Measurements from ENCODE around the gene HOXB9.
A peak's percentile ranks its signal among the peaks of the same experiment; 100 is the strongest.

HOXB9 gene

GRCh38 chr17:48596000-48596734, 30.0 kb downstream of the HOXB9 start:
- no peak for DNase-seq

GRCh38 chr17:48595278-48595999, 30.7 kb downstream of the HOXB9 start:
- no peak for DNase-seq

GRCh38 chr17:48594538-48595277, 31.4 kb downstream of the HOXB9 start:
- no peak for DNase-seq

GRCh38 chr17:48593840-48594537, 32.2 kb downstream of the HOXB9 start:
- peak; percentile 74 for DNase-seq

- DNase-seq: peak; percentile 31
These were observed 32.9 kb downstream of the HOXB9 start, which contains the start of gene HOXB5 for GRCh38 chr17:48593126-48593829. TSS of gene HOXB5 (minus strand) at chr17:48593779. CDS start at chr17:48593682, 97 bp downstream.

- no peak for DNase-seq
These were observed 33.6 kb downstream of the HOXB9 start for GRCh38 chr17:48592577-48592976.

- DNase-seq: no peak
These were observed 34.1 kb downstream of the HOXB9 start for GRCh38 chr17:48592057-48592514.

GRCh38 chr17:48591255-48592056, 34.7 kb downstream of the HOXB9 start:
- no peak for DNase-seq

- DNase-seq: no peak
These were observed 35.5 kb downstream of the HOXB9 start for GRCh38 chr17:48590607-48591161.

- no peak for DNase-seq
These were observed 36.1 kb downstream of the HOXB9 start, which contains the start of gene HOXB3 for GRCh38 chr17:48589831-48590606. TSS of gene HOXB3 (minus strand) at chr17:48590241. CDS start at chr17:48552474, 37,767 bp downstream.

- no peak for DNase-seq
These were observed 36.9 kb downstream of the HOXB9 start for GRCh38 chr17:48589060-48589830.

GRCh38 chr17:48588528-48588927, 37.6 kb downstream of the HOXB9 start:
- DNase-seq: no peak

- no peak for DNase-seq
These were observed 38.1 kb downstream of the HOXB9 start for GRCh38 chr17:48588074-48588415.

GRCh38 chr17:48587276-48588073, 38.7 kb downstream of the HOXB9 start:
- DNase-seq: no peak

- DNase-seq: no peak
These were observed 39.6 kb downstream of the HOXB9 start for GRCh38 chr17:48586355-48587258.

- no peak for DNase-seq
These were observed 41.9 kb downstream of the HOXB9 start for GRCh38 chr17:48584223-48584741.

- no peak for DNase-seq
These were observed 42.4 kb downstream of the HOXB9 start for GRCh38 chr17:48583708-48584222.
